ENCODE measurements around the gene SATB2.

DNA sequence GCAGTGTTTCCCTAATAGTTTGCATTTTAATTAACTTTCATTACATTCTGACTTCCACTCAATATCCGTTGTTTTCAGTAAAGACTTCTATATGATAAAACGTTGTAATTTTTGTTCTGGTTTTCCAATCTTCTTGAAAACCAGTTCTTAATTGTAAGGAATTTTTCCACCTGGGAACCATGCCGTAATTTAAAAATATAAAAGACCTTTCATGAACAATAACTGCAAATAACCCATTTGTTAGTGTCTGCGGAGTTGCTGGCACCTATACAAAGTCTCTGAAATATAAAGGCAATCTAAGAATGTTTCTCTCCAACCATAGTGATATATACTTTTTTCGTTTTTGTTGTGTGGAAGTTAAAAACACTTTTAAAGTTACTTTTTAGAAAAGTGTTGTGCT is 7.7 kb upstream of the SATB2 start:
- no peak for TF ChIP-seq GATA2 (IDR thresholded peaks at IDR 0.05; ENCODE audit: low read depth, low read length)
- TF ChIP-seq GATA3 (IDR thresholded peaks at IDR 0.05; ENCODE audit: low read depth, low read length): no peak

All from SH-SY5Y (cell line).